Naive thymus-derived CD4-positive, alpha-beta T cell (primary cell): Measurements from ENCODE around the gene TIGD7. TPM values are rescaled to one million over a fixed set of nuclear protein-coding genes. Genes with fewer than 3 reads are reported as not detected.

ENCODE experiments used
- ATAC-seq: fragments of 150-1000 bp; cut with Tn5 transposase; 2 replicates; pipeline ENCODE4 v1.10.0; 2021; ENCODE audit warnings: mild to moderate bottlenecking, moderate library complexity
- CTCF ChIA-PET: fragments of 350-600 bp; sonication (Branson Sonifier 250); formaldehyde crosslinking; loops from one replicate; lab custom pipeline; 2021; ENCODE audit warnings: antibody characterized with exemption; lab: Charles Lee
- POLR2A ChIA-PET: fragments of 350-600 bp; sonication (Branson Sonifier 250); formaldehyde crosslinking; loops from one replicate; lab custom pipeline; 2021; ENCODE audit warnings: antibody characterized with exemption, inconsistent platforms; lab: Charles Lee
- DNase-seq, 9 donors: peaks; one replicate each; pipeline versions ENCODE4 v3.0.0 to v3.0.0-alpha.2; 2020 to 2022; ENCODE audit warnings: mixed read lengths in 1 of 9
- H3K27ac ChIP-seq: one replicate; pipeline ENCODE4 v1.7.0; 2013; ENCODE audit warnings: mild to moderate bottlenecking, low read depth, low read length, moderate library complexity
- H3K27me3 ChIP-seq, 2 donors: one replicate each; pipeline ENCODE4 v1.7.0; 2013; ENCODE audit warnings: low read length in 2 of 2, mild to moderate bottlenecking in 2 of 2, moderate library complexity in 2 of 2; ENCODE audit not compliant: control insufficient read depth in 2 of 2, insufficient read depth in 2 of 2
- H3K36me3 ChIP-seq, 3 experiments: 1 replicate in 2 of 3; 2 replicates in 1 of 3; pipeline ENCODE4 v1.7.0; 2013; ENCODE audit warnings: low read length in 3 of 3, mild to moderate bottlenecking in 3 of 3, moderate library complexity in 1 of 3; ENCODE audit not compliant: insufficient read depth in 3 of 3, control insufficient read depth in 2 of 3
- H3K4me1 ChIP-seq, 2 donors: one replicate each; pipeline ENCODE4 v1.7.0; 2013; ENCODE audit warnings: low read length in 2 of 2, mild to moderate bottlenecking in 2 of 2, moderate library complexity in 1 of 2; ENCODE audit not compliant: control insufficient read depth in 2 of 2, insufficient read depth in 2 of 2
- H3K4me3 ChIP-seq: 2 replicates; pipeline ENCODE4 v1.7.0; 2013; ENCODE audit warnings: mild to moderate bottlenecking, low read length
- H3K9me3 ChIP-seq, 3 experiments: 1 replicate in 2 of 3; 2 replicates in 1 of 3; pipeline ENCODE4 v1.7.0; 2013; ENCODE audit warnings: low read length in 3 of 3; ENCODE audit not compliant: control insufficient read depth in 2 of 3
- H3K27ac Mint-ChIP-seq, 9 donors: one replicate each; pipeline ENCODE4 v1.8.0; 2020 to 2022; ENCODE audit warnings: mixed read lengths in 9 of 9, mild to moderate bottlenecking in 8 of 9, moderate library complexity in 5 of 9, inconsistent platforms in 2 of 9
- H3K27me3 Mint-ChIP-seq, 5 donors: one replicate each; pipeline ENCODE4 v1.8.0; 2021 to 2022; ENCODE audit warnings: mixed read lengths in 5 of 5, mild to moderate bottlenecking in 1 of 5
- H3K36me3 Mint-ChIP-seq, 5 donors: one replicate each; pipeline ENCODE4 v1.8.0; 2020 to 2022; ENCODE audit warnings: mixed read lengths in 5 of 5, mild to moderate bottlenecking in 3 of 5, inconsistent platforms in 1 of 5
- H3K4me1 Mint-ChIP-seq, 7 donors: one replicate each; pipeline ENCODE4 v1.8.0; 2020 to 2022; ENCODE audit warnings: mixed read lengths in 7 of 7, mild to moderate bottlenecking in 3 of 7, inconsistent platforms in 1 of 7
- H3K4me3 Mint-ChIP-seq, 10 donors: one replicate each; pipeline ENCODE4 v1.8.0; 2020 to 2022; ENCODE audit warnings: mild to moderate bottlenecking in 10 of 10, mixed read lengths in 10 of 10, moderate library complexity in 6 of 10, inconsistent platforms in 2 of 10
- H3K9me3 Mint-ChIP-seq, 11 donors: one replicate each; pipeline ENCODE4 v1.8.0; 2020 to 2022; ENCODE audit warnings: mixed read lengths in 11 of 11, mild to moderate bottlenecking in 4 of 11, inconsistent platforms in 1 of 11, moderate library complexity in 1 of 11
- intact Hi-C, 2 donors: fragments of 100-400 bp; cut with micrococcal nuclease; formaldehyde crosslinking; loops; one replicate each; pipeline ENCODE4 v1.15.1; 2023
- polyA plus RNA-seq, 2 donors: library from polyadenylated mRNA; unstranded; fragments of 300-500 nt; fragmentation: Illumina TruSeq; gene quantifications; one replicate each; pipeline ENCODE4 v1.2.3, GENCODE V29; 2021
- total RNA-seq, 6 experiments: library from RNA in 5 of 6; stranded (reverse) in 5 of 6; gene quantifications; 1 replicate in 5 of 6; 2 replicates in 1 of 6; pipeline ENCODE4 v1.2.3 and lab custom pipeline; 2021 to 2026

The TIGD7 gene
- total and polyA plus RNA-seq, 7 experiments from 2014 or later = 4.9 to 18.4 (median 5.6) TPM

GRCh38 chr16:3328104-3328503 is 22.9 kb upstream of the TIGD7 start:
- Mint-ChIP-seq H3K27me3 (no peaks in the 10 kb centered on the region), H3K4me3 (no peak overlapping the region), H3K27ac (no peak overlapping the region), H3K36me3 (peaks cover 2 to 36% (median 31%) of the 10 kb centered on the region in 5 donors), H3K4me1 (no peaks in the 10 kb centered on the region), H3K9me3 (peaks cover 0 to 61% (median 26%) of the 10 kb centered on the region in 11 donors)
- H3K27me3 ChIP-seq = no peaks in the 10 kb centered on the region
- H3K4me3 ChIP-seq = no peak overlapping the region
- H3K9me3 ChIP-seq = peaks cover 0 to 18% (median 0%) of the 10 kb centered on the region in 3 experiments
- H3K36me3 ChIP-seq = no peaks in the 10 kb centered on the region
- intact Hi-C loops = no loop called here
- no peak overlapping the region for H3K27ac ChIP-seq
- ChIA-PET POLR2A (no interaction called here), CTCF (no interaction called here)
- H3K4me1 ChIP-seq = no peaks in the 10 kb centered on the region
- ATAC-seq = no peak
- DNase-seq = no peak

GRCh38 chr16:3327514-3327913 is 22.3 kb upstream of the TIGD7 start:
- H3K27ac ChIP-seq = no peak overlapping the region
- Mint-ChIP-seq H3K36me3 (peaks cover 2 to 34% (median 27%) of the 10 kb centered on the region in 5 donors), H3K27me3 (no peaks in the 10 kb centered on the region), H3K27ac (no peak overlapping the region), H3K9me3 (peaks cover 0 to 62% (median 28%) of the 10 kb centered on the region in 11 donors), H3K4me1 (no peaks in the 10 kb centered on the region), H3K4me3 (no peak overlapping the region)
- peaks cover 0 to 23% (median 0%) of the 10 kb centered on the region in 3 experiments for H3K9me3 ChIP-seq
- ChIA-PET CTCF (interaction anchor here (0.6 kb wide), 1 partner anchor 172 kb away, joined by 3 read pairs; no protein-coding TSS in a partner anchor), POLR2A (interaction anchor here (1.5 kb wide), 1 partner anchor 14 kb away, joined by 3 read pairs; no protein-coding TSS in a partner anchor)
- no peaks in the 10 kb centered on the region for H3K4me1 ChIP-seq
- no peaks in the 10 kb centered on the region for H3K36me3 ChIP-seq
- intact Hi-C loops = no loop called here
- no peak for ATAC-seq
- no peak for DNase-seq
- no peaks in the 10 kb centered on the region for H3K27me3 ChIP-seq
- no peak overlapping the region for H3K4me3 ChIP-seq

- intact Hi-C loops = no loop called here
- no peaks in the 10 kb centered on the region for H3K27me3 ChIP-seq
- ATAC-seq (no peak), DNase-seq (no peak)
- no peaks in the 10 kb centered on the region for H3K27me3 Mint-ChIP-seq
- CTCF ChIA-PET = no interaction called here
- no peak overlapping the region for H3K27ac Mint-ChIP-seq
- H3K4me3 ChIP-seq = no peak overlapping the region
- POLR2A ChIA-PET = interaction anchor here (0.7 kb wide), 1 partner anchor 35 kb away, joined by 3 read pairs; no protein-coding TSS in a partner anchor
- H3K4me3 Mint-ChIP-seq = no peak overlapping the region
- H3K36me3 Mint-ChIP-seq = peaks cover 17 to 49% (median 44%) of the 10 kb centered on the region in 5 donors
- peaks cover 10 to 20% (median 11%) of the 10 kb centered on the region in 3 experiments for H3K36me3 ChIP-seq
- no peak overlapping the region for H3K27ac ChIP-seq
- peaks cover 6 to 85% (median 61%) of the 10 kb centered on the region in 11 donors for H3K9me3 Mint-ChIP-seq
- no peaks in the 10 kb centered on the region for H3K4me1 Mint-ChIP-seq
- H3K4me1 ChIP-seq = no peaks in the 10 kb centered on the region
- peaks cover 14 to 80% (median 35%) of the 10 kb centered on the region in 3 experiments for H3K9me3 ChIP-seq
Measured at GRCh38 chr16:3321816-3322215, 16.6 kb upstream of the TIGD7 start.

- peak in 1 of 9 donors; percentile 5 for DNase-seq
- POLR2A ChIA-PET = interaction anchor here (0.6 to 3.2 kb wide), 5 partner anchors 12 to 84 kb away, joined by 3 to 24 read pairs (median 4); partner anchors contain the start of genes TIGD7, ZNF174, ZNF263 and ZNF75A
- no peak overlapping the region for H3K27ac ChIP-seq
Measured at GRCh38 chr16:3317315-3317999, 12.2 kb upstream of the TIGD7 start.

GRCh38 chr16:3311496-3311895 is 6.3 kb upstream of the TIGD7 start:
- no peak overlapping the region for H3K27ac ChIP-seq
- intact Hi-C loops = no loop called here
- Mint-ChIP-seq H3K27ac (no peak overlapping the region), H3K27me3 (no peaks in the 10 kb centered on the region), H3K36me3 (peaks cover 55 to 94% (median 89%) of the 10 kb centered on the region in 5 donors), H3K4me3 (no peak overlapping the region), H3K9me3 (peaks cover 22 to 95% (median 67%) of the 10 kb centered on the region in 11 donors), H3K4me1 (peaks cover 0 to 21% (median 8%) of the 10 kb centered on the region in 7 donors)
- peaks cover 11 to 99% (median 36%) of the 10 kb centered on the region in 3 experiments for H3K9me3 ChIP-seq
- ATAC-seq (no peak), DNase-seq (no peak)
- CTCF ChIA-PET = no interaction called here
- peaks cover 0 to 1% of the 10 kb centered on the region in 2 donors for H3K4me1 ChIP-seq
- no peak overlapping the region for H3K4me3 ChIP-seq
- peaks cover 20 to 72% (median 36%) of the 10 kb centered on the region in 3 experiments for H3K36me3 ChIP-seq
- no peaks in the 10 kb centered on the region for H3K27me3 ChIP-seq
- POLR2A ChIA-PET = interaction anchor here (0.6 to 0.7 kb wide), 3 partner anchors 186 to 301 kb away, joined by 3 to 5 read pairs (median 3); no protein-coding TSS in a partner anchor

More at GRCh38 chr16:3317315-3317999, 12.2 kb upstream of the TIGD7 start:
- Mint-ChIP-seq H3K36me3 (peaks cover 59 to 80% (median 78%) of the 10 kb centered on the region in 5 donors), H3K4me1 (peaks cover 0 to 4% (median 0%) of the 10 kb centered on the region in 7 donors), H3K9me3 (peaks cover 26 to 97% (median 82%) of the 10 kb centered on the region in 11 donors), H3K4me3 (no peak overlapping the region), H3K27ac (no peak overlapping the region), H3K27me3 (no peaks in the 10 kb centered on the region)
- H3K4me3 ChIP-seq = peak overlapping the region; percentile 5
- no peak for ATAC-seq
- no peaks in the 10 kb centered on the region for H3K4me1 ChIP-seq
- H3K9me3 ChIP-seq = peaks cover 29 to 99% (median 59%) of the 10 kb centered on the region in 3 experiments
- H3K36me3 ChIP-seq = peaks cover 23 to 63% (median 42%) of the 10 kb centered on the region in 3 experiments
- intact Hi-C loops = loop anchor here in 1 of 2 donors (5.0 kb wide), 1 partner anchor 35 kb away; the partner anchor contains the start of gene ZNF263
- H3K27me3 ChIP-seq = no peaks in the 10 kb centered on the region
- CTCF ChIA-PET = no interaction called here

GRCh38 chr16:3306078-3306477 is 848 bp upstream of the TIGD7 start:
- Mint-ChIP-seq H3K27me3 (no peaks in the 10 kb centered on the region), H3K9me3 (peaks cover 10 to 77% (median 40%) of the 10 kb centered on the region in 11 donors), H3K4me1 (peaks cover 4 to 38% (median 19%) of the 10 kb centered on the region in 7 donors), H3K4me3 (peak overlapping the region; percentile 78 to 87 (median 84)), H3K36me3 (peaks cover 17 to 76% (median 58%) of the 10 kb centered on the region in 5 donors), H3K27ac (peak overlapping the region in 6 of 9 donors; percentile 63 to 88 (median 80))
- H3K27ac ChIP-seq = peak overlapping the region; percentile 87
- peaks cover 12 to 13% of the 10 kb centered on the region in 2 donors for H3K4me1 ChIP-seq
- DNase-seq (no peak), ATAC-seq (no peak)
- H3K4me3 ChIP-seq = peak overlapping the region; percentile 78
- ChIA-PET POLR2A (interaction anchor here (0.8 to 3.3 kb wide), 20 partner anchors 8 to 177 kb away, joined by 3 to 38 read pairs (median 6); partner anchors contain the start of genes NAA60, ZNF174, ZNF263 and ZNF597), CTCF (interaction anchor here (0.7 to 1.8 kb wide), 3 partner anchors 13 to 136 kb away, joined by 3 to 4 read pairs (median 3); partner anchors contain the start of gene ZNF263)
- H3K36me3 ChIP-seq = peaks cover 8 to 36% (median 10%) of the 10 kb centered on the region in 3 experiments
- intact Hi-C loops = loop anchor here in 1 of 2 donors (5.0 kb wide), 1 partner anchor 151 kb away; no protein-coding TSS in a partner anchor
- no peaks in the 10 kb centered on the region for H3K27me3 ChIP-seq
- H3K9me3 ChIP-seq = peaks cover 0 to 71% (median 15%) of the 10 kb centered on the region in 3 experiments
